B cell (primary cell): ENCODE data around the gene MDFI.

Experiments used
- EZH2 ChIP-seq: IDR thresholded peaks from 2 replicates; pipeline ENCODE4 v1.6.1; 2012; ENCODE audit warnings: borderline replicate concordance, low read depth, mild to moderate bottlenecking, moderate library complexity, low read length; ENCODE audit not compliant: insufficient read depth, poor library complexity, severe bottlenecking
- TF ChIP-seq, protein P1 (sequence below): fragments of 200-600 bp; IDR thresholded peaks from one replicate; pipeline ENCODE4 v1.8.0; 2022; ENCODE audit warnings: antibody characterized with exemption, mild to moderate bottlenecking

- no peak for TF ChIP-seq EZH2
- TF ChIP-seq, protein P1, sequence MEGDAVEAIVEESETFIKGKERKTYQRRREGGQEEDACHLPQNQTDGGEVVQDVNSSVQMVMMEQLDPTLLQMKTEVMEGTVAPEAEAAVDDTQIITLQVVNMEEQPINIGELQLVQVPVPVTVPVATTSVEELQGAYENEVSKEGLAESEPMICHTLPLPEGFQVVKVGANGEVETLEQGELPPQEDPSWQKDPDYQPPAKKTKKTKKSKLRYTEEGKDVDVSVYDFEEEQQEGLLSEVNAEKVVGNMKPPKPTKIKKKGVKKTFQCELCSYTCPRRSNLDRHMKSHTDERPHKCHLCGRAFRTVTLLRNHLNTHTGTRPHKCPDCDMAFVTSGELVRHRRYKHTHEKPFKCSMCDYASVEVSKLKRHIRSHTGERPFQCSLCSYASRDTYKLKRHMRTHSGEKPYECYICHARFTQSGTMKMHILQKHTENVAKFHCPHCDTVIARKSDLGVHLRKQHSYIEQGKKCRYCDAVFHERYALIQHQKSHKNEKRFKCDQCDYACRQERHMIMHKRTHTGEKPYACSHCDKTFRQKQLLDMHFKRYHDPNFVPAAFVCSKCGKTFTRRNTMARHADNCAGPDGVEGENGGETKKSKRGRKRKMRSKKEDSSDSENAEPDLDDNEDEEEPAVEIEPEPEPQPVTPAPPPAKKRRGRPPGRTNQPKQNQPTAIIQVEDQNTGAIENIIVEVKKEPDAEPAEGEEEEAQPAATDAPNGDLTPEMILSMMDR, result no peak
Measured at GRCh38 chr6:41653691-41654090, 15.4 kb downstream of the MDFI start.
